Activated naive CD8-positive, alpha-beta T cell treated with anti-CD3 and anti-CD28 coated beads for 36 hours (primary cell): ENCODE measurements around the gene SRSF4. TPM values are rescaled to one million over a fixed set of nuclear protein-coding genes. Genes with fewer than 3 reads are reported as not detected.
A peak's percentile ranks its signal among the peaks of the same experiment; 100 is the strongest.

Experiments
- DNase-seq: peaks from one replicate; pipeline ENCODE4 v3.0.0; 2021
- H3K27ac Mint-ChIP-seq: one replicate; pipeline ENCODE4 v1.8.0; 2022; ENCODE audit warnings: mild to moderate bottlenecking, moderate library complexity, mixed read lengths
- H3K27me3 Mint-ChIP-seq: one replicate; pipeline ENCODE4 v1.8.0; 2022; ENCODE audit warnings: mild to moderate bottlenecking, mixed read lengths
- H3K36me3 Mint-ChIP-seq: one replicate; pipeline ENCODE4 v1.8.0; 2021; ENCODE audit warnings: mild to moderate bottlenecking, mixed read lengths
- H3K4me1 Mint-ChIP-seq: one replicate; pipeline ENCODE4 v1.8.0; 2021; ENCODE audit warnings: mixed read lengths
- H3K4me3 Mint-ChIP-seq: one replicate; pipeline ENCODE4 v1.8.0; 2022; ENCODE audit warnings: mild to moderate bottlenecking, moderate library complexity, mixed read lengths
- H3K9me3 Mint-ChIP-seq: one replicate; pipeline ENCODE4 v1.8.0; 2022; ENCODE audit warnings: mixed read lengths
- total RNA-seq, 2 experiments: library from RNA; stranded (reverse); gene quantifications; one replicate each; pipeline ENCODE4 v1.2.3, GENCODE V29; 2021

SRSF4 gene
- total RNA-seq, 2 experiments from 2014 or later: 113 to 114 TPM

DNA sequence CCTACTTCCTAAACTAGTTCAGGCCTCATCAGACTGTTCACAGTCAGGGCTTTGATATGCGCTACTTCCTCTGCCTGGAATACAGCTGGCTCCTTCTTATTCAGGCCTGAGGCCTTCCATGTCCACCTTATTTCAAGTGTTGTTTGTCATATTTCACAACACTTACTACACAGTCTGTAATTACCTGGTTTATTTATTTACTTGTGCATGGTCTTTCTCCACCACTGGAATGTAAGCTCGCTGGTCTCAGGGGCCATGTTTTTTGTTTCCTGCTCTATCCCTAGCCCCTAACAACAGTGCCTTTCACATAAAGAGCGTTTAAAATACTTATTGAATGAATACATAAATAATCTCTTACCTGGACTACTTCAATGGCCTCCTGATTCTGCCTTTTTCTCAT is 4.6 kb upstream of the SRSF4 start:
- H3K36me3 Mint-ChIP-seq: peaks cover 7% of the 10 kb centered on the region
- no peak for DNase-seq
- H3K27ac Mint-ChIP-seq: no peak overlapping the region
- peaks cover 4% of the 10 kb centered on the region for H3K9me3 Mint-ChIP-seq
- no peak overlapping the region for H3K4me3 Mint-ChIP-seq
- peaks cover 12% of the 10 kb centered on the region for H3K4me1 Mint-ChIP-seq
- no peaks in the 10 kb centered on the region for H3K27me3 Mint-ChIP-seq

DNA sequence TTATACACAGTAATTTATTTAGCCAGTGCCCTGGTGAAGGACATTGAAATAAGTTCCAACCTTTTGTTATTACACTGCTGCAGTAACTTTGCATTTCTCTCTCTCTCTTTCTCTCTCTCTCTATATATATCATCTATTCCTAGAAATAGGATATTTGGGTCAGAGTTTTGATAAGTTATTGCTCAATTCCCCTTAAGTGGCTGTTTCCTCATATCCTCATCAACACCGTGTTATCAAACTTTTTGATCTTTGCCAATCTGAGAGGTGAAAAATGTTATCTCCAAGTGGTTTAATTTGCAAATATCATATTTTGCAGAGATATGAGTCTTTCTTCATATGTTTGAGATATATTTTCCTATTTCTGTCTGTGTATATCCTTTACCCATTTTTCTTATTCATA is 1.6 kb upstream of the SRSF4 start:
- Mint-ChIP-seq H3K27me3 (no peaks in the 10 kb centered on the region), H3K4me3 (no peak overlapping the region), H3K9me3 (peaks cover 2% of the 10 kb centered on the region), H3K36me3 (peaks cover 27% of the 10 kb centered on the region), H3K4me1 (peaks cover 29% of the 10 kb centered on the region), H3K27ac (no peak overlapping the region)
- DNase-seq: no peak

DNA sequence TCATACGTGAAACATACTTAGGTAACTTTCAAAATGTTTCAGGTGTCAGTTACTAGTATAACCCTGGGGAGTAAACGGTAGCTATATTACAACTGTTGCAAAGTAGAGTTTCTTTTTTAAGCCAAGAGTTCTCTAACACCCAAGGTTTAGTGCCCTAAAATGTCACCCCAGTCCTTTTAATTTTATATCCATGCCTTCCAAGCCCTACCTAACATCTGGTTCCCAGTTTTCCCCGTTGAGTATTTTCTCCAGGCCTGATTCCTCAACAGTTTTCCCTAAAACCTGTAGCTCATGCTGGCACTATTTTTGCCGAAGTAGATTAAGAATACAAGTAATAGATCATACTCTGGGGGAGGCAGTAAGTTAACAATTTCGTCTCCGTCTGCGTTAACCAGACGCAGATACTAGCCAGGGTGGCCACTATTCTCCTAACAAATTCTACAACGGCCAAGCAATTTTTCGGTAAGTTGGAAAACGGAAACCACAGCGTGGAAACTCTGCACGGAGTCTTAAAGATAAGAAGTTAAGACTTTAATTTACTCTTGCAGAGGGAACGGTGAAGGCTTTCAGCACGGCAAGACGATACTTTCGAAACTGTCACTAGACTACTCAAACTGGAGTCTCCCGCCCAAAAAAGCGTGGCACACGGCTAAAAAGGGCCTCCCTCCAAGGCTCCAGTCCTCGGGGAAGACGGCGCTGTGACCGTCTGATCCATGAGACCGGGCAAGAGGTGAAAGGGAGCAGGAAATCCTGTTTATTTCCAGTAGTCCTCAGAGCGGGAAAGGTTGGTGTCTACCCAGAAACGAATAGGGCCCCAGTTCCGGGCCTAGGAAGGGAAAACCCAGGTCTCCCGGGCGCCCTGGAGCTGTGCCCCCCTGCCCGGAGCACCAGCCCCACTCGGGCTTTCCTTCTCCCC is 945 bp downstream of the SRSF4 start:
- Mint-ChIP-seq H3K9me3 (peaks cover 2% of the 10 kb centered on the region), H3K4me3 (peak overlapping the region; percentile 96), H3K27me3 (no peaks in the 10 kb centered on the region), H3K27ac (peak overlapping the region; percentile 98), H3K36me3 (peaks cover 47% of the 10 kb centered on the region), H3K4me1 (peaks cover 46% of the 10 kb centered on the region)
- no peak for DNase-seq

- Mint-ChIP-seq H3K36me3 (peaks cover 51% of the 10 kb centered on the region), H3K9me3 (peaks cover 2% of the 10 kb centered on the region), H3K27me3 (no peaks in the 10 kb centered on the region), H3K27ac (peak overlapping the region; percentile 98), H3K4me1 (peaks cover 47% of the 10 kb centered on the region), H3K4me3 (peak overlapping the region; percentile 96)
- DNase-seq: no peak
These were observed 2.0 kb downstream of the SRSF4 start for GRCh38 chr1:29179641-29180184.

GRCh38 chr1:29177022-29177705 is 4.5 kb downstream of the SRSF4 start:
- H3K27me3 Mint-ChIP-seq: no peaks in the 10 kb centered on the region
- no peak for DNase-seq
- H3K4me1 Mint-ChIP-seq: peaks cover 47% of the 10 kb centered on the region
- H3K9me3 Mint-ChIP-seq: peaks cover 4% of the 10 kb centered on the region
- peak overlapping the region; percentile 80 for H3K27ac Mint-ChIP-seq
- H3K36me3 Mint-ChIP-seq: peaks cover 65% of the 10 kb centered on the region
- H3K4me3 Mint-ChIP-seq: peak overlapping the region; percentile 23

GRCh38 chr1:29176576-29176975 is 5.1 kb downstream of the SRSF4 start:
- no peak overlapping the region for H3K4me3 Mint-ChIP-seq
- DNase-seq: no peak
- no peaks in the 10 kb centered on the region for H3K27me3 Mint-ChIP-seq
- peaks cover 4% of the 10 kb centered on the region for H3K9me3 Mint-ChIP-seq
- H3K4me1 Mint-ChIP-seq: peaks cover 49% of the 10 kb centered on the region
- peaks cover 68% of the 10 kb centered on the region for H3K36me3 Mint-ChIP-seq
- H3K27ac Mint-ChIP-seq: no peak overlapping the region

GRCh38 chr1:29172415-29172939 is 9.2 kb downstream of the SRSF4 start:
- no peak for DNase-seq
- Mint-ChIP-seq H3K27me3 (no peaks in the 10 kb centered on the region), H3K36me3 (peaks cover 56% of the 10 kb centered on the region), H3K27ac (no peak overlapping the region), H3K9me3 (peaks cover 2% of the 10 kb centered on the region), H3K4me1 (peaks cover 56% of the 10 kb centered on the region), H3K4me3 (no peak overlapping the region)

GRCh38 chr1:29171521-29171920 is 10.2 kb downstream of the SRSF4 start:
- Mint-ChIP-seq H3K36me3 (peaks cover 49% of the 10 kb centered on the region), H3K4me3 (peak overlapping the region; percentile 22), H3K27me3 (no peaks in the 10 kb centered on the region), H3K9me3 (peaks cover 2% of the 10 kb centered on the region), H3K27ac (no peak overlapping the region), H3K4me1 (peaks cover 54% of the 10 kb centered on the region)
- DNase-seq: no peak

- Mint-ChIP-seq H3K4me1 (peaks cover 56% of the 10 kb centered on the region), H3K36me3 (peaks cover 46% of the 10 kb centered on the region), H3K4me3 (peak overlapping the region; percentile 19), H3K27ac (peak overlapping the region; percentile 26), H3K27me3 (no peaks in the 10 kb centered on the region), H3K9me3 (peaks cover 2% of the 10 kb centered on the region)
- no peak for DNase-seq
These were observed 10.6 kb downstream of the SRSF4 start for GRCh38 chr1:29171089-29171488.

GRCh38 chr1:29169976-29170375 is 11.7 kb downstream of the SRSF4 start:
- Mint-ChIP-seq H3K4me1 (peaks cover 63% of the 10 kb centered on the region), H3K27ac (peak overlapping the region; percentile 10), H3K27me3 (no peaks in the 10 kb centered on the region), H3K9me3 (peaks cover 2% of the 10 kb centered on the region), H3K4me3 (no peak overlapping the region), H3K36me3 (peaks cover 42% of the 10 kb centered on the region)
- DNase-seq: no peak

GRCh38 chr1:29167904-29168303 is 13.8 kb downstream of the SRSF4 start:
- Mint-ChIP-seq H3K9me3 (no peaks in the 10 kb centered on the region), H3K4me1 (peaks cover 71% of the 10 kb centered on the region), H3K27ac (no peak overlapping the region), H3K27me3 (no peaks in the 10 kb centered on the region), H3K4me3 (no peak overlapping the region), H3K36me3 (peaks cover 42% of the 10 kb centered on the region)
- no peak for DNase-seq

GRCh38 chr1:29166291-29166878 is 15.3 kb downstream of the SRSF4 start:
- Mint-ChIP-seq H3K27me3 (no peaks in the 10 kb centered on the region), H3K36me3 (peaks cover 31% of the 10 kb centered on the region), H3K4me1 (peaks cover 65% of the 10 kb centered on the region), H3K27ac (no peak overlapping the region), H3K4me3 (no peak overlapping the region), H3K9me3 (no peaks in the 10 kb centered on the region)
- no peak for DNase-seq

GRCh38 chr1:29164588-29164987 is 17.1 kb downstream of the SRSF4 start:
- H3K36me3 Mint-ChIP-seq: peaks cover 24% of the 10 kb centered on the region
- no peaks in the 10 kb centered on the region for H3K9me3 Mint-ChIP-seq
- DNase-seq: no peak
- no peak overlapping the region for H3K4me3 Mint-ChIP-seq
- H3K27me3 Mint-ChIP-seq: no peaks in the 10 kb centered on the region
- no peak overlapping the region for H3K27ac Mint-ChIP-seq
- H3K4me1 Mint-ChIP-seq: peaks cover 49% of the 10 kb centered on the region

- H3K4me1 Mint-ChIP-seq: peaks cover 35% of the 10 kb centered on the region
- DNase-seq: no peak
- H3K4me3 Mint-ChIP-seq: no peak overlapping the region
- no peaks in the 10 kb centered on the region for H3K27me3 Mint-ChIP-seq
- no peaks in the 10 kb centered on the region for H3K9me3 Mint-ChIP-seq
- no peak overlapping the region for H3K27ac Mint-ChIP-seq
- H3K36me3 Mint-ChIP-seq: peaks cover 29% of the 10 kb centered on the region
These were observed 19.1 kb downstream of the SRSF4 start for GRCh38 chr1:29162476-29163138.
